GM12891 (cell line): Measurements from ENCODE around the gene NRROS.

Experiments
- PAX5 ChIP-seq: IDR thresholded peaks from 2 replicates; pipeline ENCODE4 v1.6.1; 2011; ENCODE audit warnings: low read length, moderate library complexity, mild to moderate bottlenecking; ENCODE audit not compliant: insufficient read depth, severe bottlenecking
- POLR2A ChIP-seq: IDR thresholded peaks from 2 replicates; pipeline ENCODE4 v1.6.1; 2011; ENCODE audit warnings: low read depth, low read length, control low read depth
- POLR2AphosphoS5 ChIP-seq: IDR thresholded peaks from 2 replicates; pipeline ENCODE4 v1.6.1; 2011; ENCODE audit warnings: low read depth, low read length, control low read depth
- SPI1 ChIP-seq: IDR thresholded peaks from 2 replicates; pipeline ENCODE4 v1.6.1; 2011; ENCODE audit warnings: low read depth, low read length, control low read depth
- TAF1 ChIP-seq: IDR thresholded peaks from 2 replicates; pipeline ENCODE4 v1.6.1; 2011; ENCODE audit warnings: low read depth, low read length, control low read depth

DNA sequence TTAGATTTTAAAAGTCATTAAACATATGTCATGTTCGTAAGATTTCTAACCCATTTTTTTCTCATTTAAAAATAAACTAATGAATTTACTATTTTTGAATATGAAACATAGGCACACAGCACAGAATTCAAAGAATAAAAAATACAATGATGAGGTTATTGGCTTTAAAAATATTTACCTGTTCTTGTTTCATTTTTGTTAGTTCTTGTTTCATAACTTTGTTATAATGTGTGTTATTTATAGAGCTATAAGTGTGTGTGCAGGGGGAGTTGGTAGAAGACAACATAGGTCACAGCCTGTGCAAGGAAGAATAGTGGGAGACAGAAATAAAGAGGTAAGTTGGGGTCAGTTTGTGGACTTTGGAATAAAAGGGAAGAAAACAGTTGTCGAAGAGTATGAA is 30.8 kb upstream of the NRROS start:
- TF ChIP-seq POLR2AphosphoS5: no peak
- no peak for TF ChIP-seq POLR2A
- TF ChIP-seq SPI1: no peak
- TF ChIP-seq TAF1: no peak
- TF ChIP-seq PAX5: no peak
